OCI-LY3 (cell line): ENCODE results near the gene TEX29.

ENCODE experiments used
- EZH2phosphoT487 ChIP-seq: fragments of 200-600 bp; shearing (Covaris generic); IDR thresholded peaks from 2 replicates; pipeline ENCODE4 v1.6.1; 2018; ENCODE audit warnings: antibody characterized with exemption, mixed run types, low read depth
- TF ChIP-seq, protein P1 (sequence below): fragments of 200-600, 300-600 bp; sonication (generic); IDR thresholded peaks from 2 replicates; pipeline ENCODE4 v1.5.1; 2014; ENCODE audit warnings: antibody characterized with exemption, low read length, low read depth

- TF ChIP-seq, protein P1, sequence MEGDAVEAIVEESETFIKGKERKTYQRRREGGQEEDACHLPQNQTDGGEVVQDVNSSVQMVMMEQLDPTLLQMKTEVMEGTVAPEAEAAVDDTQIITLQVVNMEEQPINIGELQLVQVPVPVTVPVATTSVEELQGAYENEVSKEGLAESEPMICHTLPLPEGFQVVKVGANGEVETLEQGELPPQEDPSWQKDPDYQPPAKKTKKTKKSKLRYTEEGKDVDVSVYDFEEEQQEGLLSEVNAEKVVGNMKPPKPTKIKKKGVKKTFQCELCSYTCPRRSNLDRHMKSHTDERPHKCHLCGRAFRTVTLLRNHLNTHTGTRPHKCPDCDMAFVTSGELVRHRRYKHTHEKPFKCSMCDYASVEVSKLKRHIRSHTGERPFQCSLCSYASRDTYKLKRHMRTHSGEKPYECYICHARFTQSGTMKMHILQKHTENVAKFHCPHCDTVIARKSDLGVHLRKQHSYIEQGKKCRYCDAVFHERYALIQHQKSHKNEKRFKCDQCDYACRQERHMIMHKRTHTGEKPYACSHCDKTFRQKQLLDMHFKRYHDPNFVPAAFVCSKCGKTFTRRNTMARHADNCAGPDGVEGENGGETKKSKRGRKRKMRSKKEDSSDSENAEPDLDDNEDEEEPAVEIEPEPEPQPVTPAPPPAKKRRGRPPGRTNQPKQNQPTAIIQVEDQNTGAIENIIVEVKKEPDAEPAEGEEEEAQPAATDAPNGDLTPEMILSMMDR: no peak
- TF ChIP-seq EZH2phosphoT487: no peak
Observed at GRCh38 chr13:111286749-111287148, 33.7 kb upstream of the TEX29 start.
